ENCODE data around the gene IL4R.

GRCh38 chr16:27401768-27402568, 88.2 kb downstream of the IL4R start, which contains the start of gene IL21R:
- TF ChIP-seq POLR2A (IDR thresholded peaks at IDR 0.05) = peak in 1 of 4 donors; percentile 68
- TF ChIP-seq, protein P1, sequence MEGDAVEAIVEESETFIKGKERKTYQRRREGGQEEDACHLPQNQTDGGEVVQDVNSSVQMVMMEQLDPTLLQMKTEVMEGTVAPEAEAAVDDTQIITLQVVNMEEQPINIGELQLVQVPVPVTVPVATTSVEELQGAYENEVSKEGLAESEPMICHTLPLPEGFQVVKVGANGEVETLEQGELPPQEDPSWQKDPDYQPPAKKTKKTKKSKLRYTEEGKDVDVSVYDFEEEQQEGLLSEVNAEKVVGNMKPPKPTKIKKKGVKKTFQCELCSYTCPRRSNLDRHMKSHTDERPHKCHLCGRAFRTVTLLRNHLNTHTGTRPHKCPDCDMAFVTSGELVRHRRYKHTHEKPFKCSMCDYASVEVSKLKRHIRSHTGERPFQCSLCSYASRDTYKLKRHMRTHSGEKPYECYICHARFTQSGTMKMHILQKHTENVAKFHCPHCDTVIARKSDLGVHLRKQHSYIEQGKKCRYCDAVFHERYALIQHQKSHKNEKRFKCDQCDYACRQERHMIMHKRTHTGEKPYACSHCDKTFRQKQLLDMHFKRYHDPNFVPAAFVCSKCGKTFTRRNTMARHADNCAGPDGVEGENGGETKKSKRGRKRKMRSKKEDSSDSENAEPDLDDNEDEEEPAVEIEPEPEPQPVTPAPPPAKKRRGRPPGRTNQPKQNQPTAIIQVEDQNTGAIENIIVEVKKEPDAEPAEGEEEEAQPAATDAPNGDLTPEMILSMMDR (IDR thresholded peaks at IDR 0.05) = no peak
